Stimulated activated CD4-positive, alpha-beta T cell treated with anti-CD3 and anti-CD28 coated beads, Interleukin-2, amount 100 ng/mL, for 48 hours (primary cell): ENCODE results near the gene MROH8.

Experiments used
- DNase-seq, 2 donors: peaks; one replicate each; pipeline ENCODE4 v3.0.0-alpha.2; 2020

MROH8 gene

DNA sequence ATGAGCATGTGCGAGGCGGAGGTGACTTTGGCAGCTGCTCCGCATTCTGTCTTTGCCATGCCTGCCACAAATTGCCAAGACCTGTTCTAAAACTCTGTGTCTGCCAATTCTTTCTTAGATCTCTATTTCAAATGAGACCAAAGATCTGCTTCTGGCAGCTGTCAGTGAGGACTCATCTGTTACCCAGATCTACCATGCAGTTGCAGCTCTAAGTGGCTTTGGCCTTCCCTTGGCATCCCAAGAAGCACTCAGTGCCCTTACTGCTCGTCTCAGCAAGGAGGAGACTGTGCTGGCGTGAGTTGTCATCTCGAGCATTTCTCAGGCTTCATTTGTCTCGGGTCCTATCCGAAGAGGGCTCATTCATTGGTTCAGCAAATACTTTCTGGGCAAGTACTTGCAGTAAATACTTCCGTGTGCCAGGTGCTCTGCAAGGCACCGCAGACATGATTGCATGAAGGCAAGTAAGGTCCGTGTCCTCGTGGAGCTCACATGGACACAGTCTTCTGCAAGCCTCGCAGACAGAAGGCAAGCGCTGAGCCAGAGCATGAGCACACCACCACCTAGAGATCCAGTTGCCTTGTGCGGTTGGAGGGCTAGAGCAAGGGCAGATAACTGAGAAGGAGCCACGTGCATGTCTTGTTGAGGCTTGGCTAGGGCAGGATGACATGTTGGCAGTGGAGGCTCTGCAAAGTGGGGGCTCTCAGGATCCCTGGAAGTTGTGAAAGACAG, 19.7 kb upstream of the MROH8 start:
- DNase-seq, result no peak

DNA sequence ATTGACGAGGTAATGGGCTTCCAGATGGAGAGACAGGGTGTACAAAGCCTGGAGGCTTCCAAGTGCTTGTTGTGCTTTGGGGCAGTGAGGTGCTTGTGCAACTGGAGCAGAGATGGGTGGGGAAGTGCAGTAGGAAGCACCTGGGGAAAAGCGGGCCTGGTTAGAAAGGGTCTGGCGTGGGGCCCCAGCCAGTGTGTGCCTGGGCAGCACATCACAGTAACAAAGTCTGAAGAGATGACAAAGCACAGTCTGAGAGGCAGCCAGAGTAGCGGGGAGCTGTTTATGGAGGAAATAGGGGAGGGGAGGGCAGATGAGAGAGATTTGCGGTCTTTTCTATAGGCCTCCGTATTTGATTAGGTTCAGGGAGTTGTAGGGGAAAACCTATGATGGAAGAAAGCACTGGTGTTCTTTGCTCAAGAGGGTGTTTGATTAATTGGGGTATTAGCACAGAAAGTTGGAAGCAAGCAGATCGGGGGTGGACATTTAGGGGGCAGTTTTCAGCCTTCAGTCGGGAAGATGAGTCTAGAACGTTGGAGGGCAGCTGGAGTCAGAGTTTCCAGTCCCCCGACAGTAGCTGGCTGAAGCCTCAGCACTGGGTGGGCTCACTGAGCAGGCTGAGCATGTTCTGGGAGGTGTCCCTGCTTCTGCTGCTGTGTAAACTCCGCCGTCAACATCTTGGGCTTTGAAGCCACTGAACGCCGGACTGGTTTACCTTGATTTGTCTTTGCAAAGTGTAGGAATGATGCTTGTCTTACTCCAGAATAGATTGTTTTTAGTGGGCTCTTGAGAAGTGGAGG, 15.5 kb upstream of the MROH8 start:
- no peak for DNase-seq

- no peak for DNase-seq
Observed at GRCh38 chr20:37193821-37194220, 14.5 kb upstream of the MROH8 start.

- DNase-seq, result no peak
Observed at GRCh38 chr20:37193226-37193625, 13.9 kb upstream of the MROH8 start.

DNA sequence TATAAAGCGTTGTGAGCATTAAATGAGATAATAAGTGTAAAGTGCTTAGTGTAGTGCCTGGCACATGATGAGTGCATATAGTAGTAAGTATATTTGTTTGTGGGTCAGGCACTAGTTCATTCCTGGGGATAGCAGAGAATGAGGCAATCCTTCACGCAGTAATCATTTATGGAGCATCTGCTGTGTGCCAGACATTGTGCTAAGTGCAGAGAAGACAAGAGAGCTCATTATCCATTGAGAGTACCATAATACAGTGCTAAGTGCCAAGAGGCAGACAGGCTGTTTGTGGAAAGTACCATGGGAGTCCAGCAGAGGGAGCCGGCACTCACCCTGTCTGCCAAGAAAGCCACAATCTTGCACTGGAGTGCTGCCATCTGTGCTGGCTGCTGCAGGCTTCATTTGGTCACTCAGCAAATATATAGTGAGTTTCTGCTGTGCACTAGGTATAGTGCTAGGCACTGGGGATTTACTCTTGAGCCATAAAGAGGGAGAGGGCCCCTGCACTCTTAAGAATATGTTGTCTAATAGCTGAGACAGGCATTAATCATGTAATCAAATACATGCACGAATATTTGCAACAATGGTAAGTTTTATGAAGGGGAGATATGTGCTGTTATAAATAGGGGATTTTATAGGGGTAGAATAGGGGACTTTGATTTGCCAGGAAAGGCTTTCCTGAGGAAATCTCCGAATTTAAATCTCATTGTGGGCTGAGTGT, 12.9 kb upstream of the MROH8 start:
- peak; percentile 59 to 68 for DNase-seq

DNA sequence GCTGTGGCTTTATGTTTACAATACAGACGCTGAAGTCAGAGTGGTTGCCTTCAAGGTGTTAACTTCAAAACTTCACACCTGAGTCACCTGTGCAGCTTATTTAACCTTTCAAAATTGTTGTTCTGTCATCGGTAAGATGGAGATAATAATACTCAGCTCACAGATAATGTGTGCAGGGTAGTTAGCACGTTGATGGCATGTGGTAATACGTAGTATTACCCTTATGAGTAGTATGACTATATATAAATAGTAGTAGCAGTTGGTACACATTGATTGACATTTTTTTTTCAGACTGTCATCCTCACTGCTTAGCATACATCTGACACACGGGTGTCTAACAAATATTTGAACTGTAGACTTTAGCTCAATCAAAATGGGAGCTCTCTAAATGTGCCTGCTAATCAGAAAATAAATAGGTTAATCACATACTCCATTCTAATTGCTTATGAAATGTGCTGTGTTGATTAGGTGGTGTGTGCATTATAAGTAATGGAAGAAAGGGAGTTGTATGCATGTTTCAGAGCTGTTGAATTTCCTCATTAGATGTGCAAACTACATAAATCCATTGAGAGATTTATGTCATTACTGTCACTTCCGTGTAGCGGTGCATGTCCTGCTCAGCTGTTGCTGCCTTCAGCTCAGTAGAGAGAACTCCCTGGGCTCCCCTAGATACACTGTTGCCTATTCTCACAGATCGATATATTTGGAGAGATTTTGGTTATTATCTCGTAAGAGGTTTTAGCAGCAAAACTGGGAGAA, 11.2 kb upstream of the MROH8 start:
- no peak for DNase-seq

DNA sequence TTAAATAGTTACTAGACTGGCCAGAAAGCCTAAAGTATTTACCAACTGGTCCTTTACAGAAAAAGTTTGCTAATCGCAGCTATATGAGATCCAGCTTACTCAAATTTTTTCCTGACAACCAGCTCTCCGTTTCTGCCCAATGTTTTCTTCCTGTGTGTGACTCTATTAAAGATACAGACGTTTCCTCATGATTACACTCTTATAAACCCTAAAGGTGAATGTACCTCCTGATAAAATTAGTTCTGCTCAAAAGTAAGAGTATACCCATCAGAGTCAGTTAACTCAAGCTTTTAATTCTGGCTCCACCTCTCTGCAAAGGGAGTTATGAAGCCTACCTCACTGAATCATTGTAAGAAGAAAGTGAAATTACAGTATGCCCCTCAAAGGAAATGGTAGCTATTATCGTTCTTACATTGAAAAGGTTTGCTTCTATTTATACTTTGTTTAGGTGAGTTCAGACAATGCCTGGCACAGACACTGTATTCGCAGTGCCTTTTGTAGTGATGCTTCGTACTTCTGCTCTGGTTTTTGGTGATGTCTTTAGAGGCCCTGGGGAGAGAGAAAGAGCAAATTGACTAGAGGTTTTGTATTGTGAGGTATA, 10.2 kb upstream of the MROH8 start:
- DNase-seq, result no peak

DNA sequence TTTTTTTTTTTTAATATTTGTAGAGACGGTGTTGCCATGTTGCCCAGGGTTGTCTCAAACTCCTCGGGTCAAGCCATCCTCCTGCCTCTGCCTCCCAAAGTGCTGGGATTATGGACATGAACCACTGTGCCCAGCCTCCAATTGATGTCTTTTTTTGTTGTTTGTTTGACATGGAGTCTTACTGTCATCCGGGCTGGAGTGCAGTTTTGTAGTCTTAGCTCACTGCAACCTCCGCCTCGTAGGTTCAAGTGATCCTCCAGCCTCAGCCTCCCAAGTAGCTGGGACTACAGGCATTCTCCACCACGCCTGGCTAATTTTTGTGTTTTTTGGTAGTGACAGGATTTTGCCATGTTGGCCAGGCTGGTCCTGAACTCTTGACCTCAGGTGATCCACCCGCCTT, 9.4 kb upstream of the MROH8 start:
- no peak for DNase-seq

DNA sequence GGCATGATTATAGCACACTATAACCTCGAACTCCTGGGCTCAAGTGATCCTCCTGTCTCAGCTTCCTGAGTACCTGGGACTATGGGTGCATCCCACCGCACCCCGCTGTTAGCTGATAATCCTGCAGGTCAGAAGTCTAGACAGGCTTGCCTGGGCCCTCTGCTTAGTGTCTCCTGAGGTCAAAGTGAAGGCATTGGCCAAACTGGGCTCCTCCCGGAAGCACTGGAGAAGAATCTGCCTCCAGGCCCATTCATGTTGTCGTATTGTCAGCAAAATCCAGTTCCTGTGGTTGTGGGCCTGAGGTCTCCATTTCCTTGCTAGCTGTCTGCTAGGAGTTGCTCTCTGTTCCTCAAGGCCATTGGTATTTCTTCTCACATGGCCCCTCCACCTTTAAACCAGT, 6.3 kb upstream of the MROH8 start:
- no peak for DNase-seq

- no peak for DNase-seq
Observed at GRCh38 chr20:37179683-37180524, 556 bp upstream of the MROH8 start.

DNA sequence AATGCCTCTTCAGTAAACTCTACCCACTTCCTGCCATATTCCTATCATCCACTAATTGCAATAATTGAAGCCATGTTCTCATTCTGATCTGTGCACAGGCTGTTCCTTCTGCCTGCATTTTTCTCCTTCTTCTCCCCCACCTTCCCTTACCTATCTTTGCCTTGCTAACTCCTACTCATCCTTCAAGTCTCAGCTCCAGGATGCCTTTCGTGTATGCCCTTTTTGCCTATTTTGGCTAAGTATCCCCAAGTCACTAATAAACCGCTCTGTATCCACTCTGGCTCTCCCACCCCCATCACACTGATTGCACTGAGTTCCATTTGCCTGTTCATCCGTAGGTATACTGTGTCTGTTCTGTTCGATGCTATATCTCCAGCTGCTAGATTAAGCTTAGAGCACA, 6.5 kb downstream of the MROH8 start:
- DNase-seq, result no peak

DNA sequence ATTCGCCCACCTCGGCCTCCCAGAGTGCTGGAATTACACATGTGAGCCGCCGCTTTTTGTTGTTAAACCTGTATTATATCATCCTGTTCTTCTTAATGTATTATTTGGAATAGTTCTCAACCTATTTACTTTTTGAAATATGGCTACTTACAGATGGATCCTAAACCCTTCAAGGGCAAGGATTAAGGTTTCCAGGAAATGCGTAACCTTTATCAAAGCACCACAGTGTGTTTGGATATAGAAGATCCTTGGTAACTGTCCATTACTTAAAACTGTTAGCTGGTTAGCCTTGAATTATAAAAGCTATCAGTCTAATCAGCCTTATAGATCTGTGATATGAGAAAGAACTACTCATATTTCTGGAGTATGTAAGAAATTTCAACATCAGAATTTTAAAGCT, 12.5 kb downstream of the MROH8 start:
- DNase-seq, result no peak

DNA sequence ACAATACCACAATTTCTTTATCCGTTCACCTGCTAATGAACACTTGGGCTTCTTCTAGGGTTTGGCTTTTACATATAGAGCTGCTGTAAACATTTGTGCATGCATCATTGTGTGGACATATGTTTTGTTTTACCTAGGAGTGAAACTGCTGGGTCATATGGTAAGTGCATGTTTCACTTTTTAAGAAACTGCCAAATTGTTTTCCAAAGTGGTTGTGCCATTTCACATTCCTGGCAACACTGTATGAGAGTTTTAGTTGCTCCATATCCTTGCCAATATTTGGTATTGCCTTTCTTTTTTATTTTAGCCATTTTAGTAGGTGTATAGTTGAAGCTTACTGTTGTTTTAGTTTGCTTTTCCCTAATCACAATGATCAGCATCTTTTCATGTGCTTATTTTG, 14.3 kb downstream of the MROH8 start:
- no peak for DNase-seq

DNA sequence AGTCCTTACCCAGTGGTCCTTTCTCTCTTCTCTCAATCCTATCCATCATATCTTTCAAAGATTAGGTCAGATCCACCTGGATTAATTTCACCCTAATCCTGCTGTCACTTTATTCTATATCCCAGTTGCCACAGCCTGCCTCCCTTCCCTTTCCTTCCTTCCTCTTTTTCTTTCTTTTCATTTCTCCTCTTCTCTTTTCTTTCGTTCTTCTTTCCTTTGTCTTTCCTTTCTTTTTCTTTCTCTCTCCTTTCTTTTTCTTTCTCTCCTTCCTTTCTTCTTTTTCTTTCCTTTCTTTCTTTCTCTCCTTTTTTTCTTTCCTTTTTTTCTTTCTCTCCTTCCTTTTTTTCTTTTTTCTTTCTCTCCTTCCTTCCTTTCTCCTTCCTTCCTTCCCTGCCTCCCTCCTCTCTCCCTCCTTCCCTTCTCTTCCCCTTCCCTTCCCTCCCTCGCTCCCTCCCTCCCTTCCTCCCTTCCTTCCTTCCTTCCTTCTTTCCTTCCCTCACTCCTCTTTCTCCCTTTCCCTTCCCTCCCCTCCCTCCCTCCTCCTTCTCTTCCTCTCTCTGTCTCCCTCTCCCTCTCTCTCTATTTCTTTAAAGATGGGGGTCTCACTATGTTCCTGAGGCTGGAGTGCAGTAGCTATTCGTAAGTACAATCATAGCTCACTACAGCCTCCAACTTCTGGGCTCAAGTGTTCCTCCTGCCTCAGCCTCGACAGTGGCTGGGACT, 15.4 kb downstream of the MROH8 start:
- no peak for DNase-seq

DNA sequence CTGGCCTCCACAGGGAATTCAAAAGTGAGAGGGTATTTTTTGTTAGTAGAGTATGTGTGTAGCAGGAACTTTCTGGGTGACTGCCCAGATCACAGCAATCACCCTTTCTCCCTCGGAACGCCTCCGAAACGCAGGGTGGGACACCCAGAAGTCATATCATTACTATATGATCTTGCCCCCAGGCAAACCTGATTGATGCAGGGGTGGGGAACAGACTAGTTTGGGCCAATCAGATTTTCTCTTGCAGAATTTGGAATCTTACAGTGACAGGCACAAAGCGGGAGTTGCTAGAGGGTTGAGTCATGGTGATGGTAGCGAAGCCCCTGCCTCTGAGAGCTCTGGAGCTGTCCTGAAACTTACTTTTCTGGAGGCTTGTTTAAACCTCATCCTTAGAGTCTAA, 16.7 kb downstream of the MROH8 start:
- DNase-seq, result no peak

GRCh38 chr20:37161830-37162549, 17.4 kb downstream of the MROH8 start:
- no peak for DNase-seq

DNA sequence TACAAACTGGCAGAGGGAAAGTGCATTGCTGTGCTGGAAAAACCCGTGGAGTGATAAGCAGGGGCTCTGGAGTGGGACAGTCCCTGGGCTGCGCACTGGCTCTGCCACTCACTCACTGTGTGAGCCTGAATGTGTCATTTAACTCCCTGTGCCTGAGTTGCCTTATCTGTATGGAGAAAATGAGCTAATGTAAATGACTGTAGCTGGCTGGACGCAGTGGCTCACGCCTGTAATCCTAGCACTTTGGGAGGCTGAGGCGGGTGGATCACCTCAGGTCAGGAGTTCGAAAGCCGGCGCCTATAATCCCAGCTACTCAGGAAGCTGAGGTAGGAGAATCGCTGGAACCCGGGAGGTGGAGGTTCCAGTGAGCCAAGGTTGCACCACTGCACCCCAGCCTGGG, 18.7 kb downstream of the MROH8 start:
- DNase-seq, result no peak

DNA sequence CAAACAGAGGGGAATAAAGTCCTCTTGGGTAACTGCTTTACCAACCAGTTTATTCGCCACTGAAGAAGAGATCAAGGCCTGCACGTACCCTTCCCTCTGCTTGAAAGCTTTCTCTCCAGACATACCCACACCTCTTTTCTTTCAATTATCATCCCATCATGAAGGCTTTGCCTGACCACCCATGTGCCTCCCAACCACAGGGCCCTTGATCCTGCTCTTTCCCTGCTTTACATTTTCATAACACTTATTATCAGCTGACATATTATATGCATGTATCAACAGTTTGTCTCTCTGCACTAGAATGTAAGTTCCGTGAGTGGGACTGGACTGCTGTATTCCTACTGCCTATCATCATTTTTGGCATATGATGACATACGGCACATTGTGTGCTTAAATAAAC, 21.1 kb downstream of the MROH8 start:
- DNase-seq, result no peak

DNA sequence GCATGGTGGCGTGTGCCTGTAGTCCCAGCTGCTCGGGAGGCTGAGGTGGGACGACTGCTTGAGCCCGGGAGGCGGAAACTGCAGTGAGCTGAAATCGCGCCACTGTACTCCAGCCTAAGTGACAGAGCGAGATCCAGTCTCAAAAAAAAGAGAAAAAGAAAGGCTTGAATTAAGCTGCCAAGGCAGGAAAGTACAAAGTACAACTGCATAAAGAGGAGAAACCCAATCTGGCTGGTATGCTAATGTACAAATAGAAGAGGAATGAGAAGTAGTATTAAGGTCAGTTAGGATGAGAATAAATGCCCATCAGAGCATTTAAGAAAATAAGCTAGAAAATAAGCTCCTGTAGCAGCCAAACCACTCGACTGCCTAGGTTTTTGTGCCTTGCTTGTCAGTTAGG, 23.4 kb downstream of the MROH8 start:
- DNase-seq, result no peak

GRCh38 chr20:37154684-37155298, 24.6 kb downstream of the MROH8 start:
- no peak for DNase-seq
